SK-N-MC (cell line): ENCODE results near the gene KIFBP.

ENCODE experiments used
- EZH2 ChIP-seq: fragments of 200-600 bp; sonication (generic); IDR thresholded peaks from one replicate; pipeline ENCODE4 v1.6.1; 2017; ENCODE audit warnings: antibody characterized with exemption
- FOXP2 ChIP-seq: optimal IDR thresholded peaks from 2 replicates; pipeline ENCODE3; 2011; ENCODE audit warnings: mild to moderate bottlenecking, moderate library complexity; ENCODE audit not compliant: insufficient read depth; ENCODE audit errors: extremely low read length, control extremely low read depth
- POLR2AphosphoS5 ChIP-seq: IDR thresholded peaks from 2 replicates; pipeline ENCODE4 v1.6.1; 2012; ENCODE audit warnings: mild to moderate bottlenecking, low read depth, low read length, borderline replicate concordance

DNA sequence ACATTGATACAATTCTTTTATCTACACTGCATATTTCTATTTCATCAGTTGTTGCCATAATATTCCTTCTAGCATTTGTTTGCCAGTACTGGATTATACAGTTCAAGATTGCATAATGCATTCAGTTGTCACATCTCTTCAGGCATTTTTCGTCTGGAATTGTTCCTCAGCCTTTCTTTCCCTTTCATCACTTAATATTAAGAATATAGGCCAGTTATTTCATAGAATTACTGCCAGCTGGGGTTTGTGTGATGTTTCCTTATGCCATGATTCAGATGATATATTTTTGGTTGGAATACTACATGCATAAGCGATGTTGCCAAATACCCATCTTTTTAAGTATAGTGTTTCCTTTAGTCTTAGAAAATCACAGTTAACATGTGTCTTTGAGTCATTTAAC, 20.8 kb downstream of the KIFBP start:
- TF ChIP-seq POLR2AphosphoS5 (no peak), EZH2 (no peak), FOXP2 (no peak)
